Effector CD8-positive, alpha-beta T cell (primary cell): ENCODE measurements around the gene GALM.
"Not testable (repeated sequence)": the region's sequence is repeated elsewhere in the genome, so short reads cannot be mapped to it uniquely, and the experiment has no call there.

Experiments
- DNase-seq: peaks from one replicate; lab custom pipeline; 2025; lab: John Stamatoyannopoulos, UW
- total RNA-seq, 4 experiments: gene quantifications; one replicate each; lab custom pipeline; 2026; lab: John Stamatoyannopoulos, UW

GALM gene
- 24.8 to 68.9 (median 29.7) reads per million in 4 experiments for total RNA-seq

DNA sequence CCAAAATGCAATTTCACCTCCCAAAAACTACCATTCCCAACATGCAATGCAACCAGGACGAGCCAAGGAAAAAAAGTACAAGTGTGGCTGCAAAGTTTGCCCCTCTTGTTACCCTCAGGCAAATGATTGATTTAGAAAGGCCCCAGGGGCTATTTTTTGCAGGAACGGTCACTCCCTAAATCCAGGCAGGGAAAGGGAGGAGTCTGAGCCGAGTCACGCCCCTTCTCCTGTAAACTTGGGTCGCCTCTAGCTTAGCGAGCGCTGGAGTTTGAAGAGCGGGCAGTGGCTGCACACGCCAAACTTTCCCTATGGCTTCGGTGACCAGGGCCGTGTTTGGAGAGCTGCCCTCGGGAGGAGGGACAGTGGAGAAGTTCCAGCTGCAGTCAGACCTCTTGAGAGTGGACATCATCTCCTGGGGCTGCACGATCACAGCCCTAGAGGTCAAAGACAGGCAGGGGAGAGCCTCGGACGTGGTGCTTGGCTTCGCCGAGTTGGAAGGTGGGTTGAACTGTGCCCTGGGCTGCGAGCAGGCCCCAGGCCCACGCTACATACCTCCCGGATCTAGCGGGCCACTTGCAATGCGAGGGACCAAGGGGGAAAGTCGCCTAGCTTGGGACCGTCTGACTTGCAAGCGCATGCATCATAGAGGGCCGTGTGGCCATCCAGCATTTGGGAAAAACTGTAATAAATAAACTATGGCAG, at the start of gene GALM:
Gene GALM (plus strand): TSS at position 261 of the 702 bp plus-strand sequence. CDS start 48 bp downstream, at position 309.
- peak; percentile 12 for DNase-seq

DNA sequence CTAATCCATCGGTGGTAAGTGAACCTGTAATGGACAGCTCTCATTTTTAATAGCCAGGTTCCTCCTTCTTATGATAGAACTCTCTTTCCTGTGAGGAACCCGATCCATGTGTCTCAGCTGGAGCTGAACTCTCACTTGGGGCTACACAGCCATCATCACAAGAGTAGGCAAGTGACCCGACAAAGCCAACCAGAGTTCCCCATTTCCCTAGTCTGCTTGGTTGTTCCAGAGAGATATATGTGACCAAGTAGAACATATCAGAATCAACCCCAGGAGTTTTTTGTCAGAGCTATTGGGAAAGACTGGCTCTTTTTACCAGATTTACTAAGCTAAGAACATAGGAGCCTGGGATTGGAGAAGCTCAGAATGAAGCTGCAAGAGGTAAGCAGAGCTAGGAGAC, 48.6 kb upstream of the GALM start:
- DNase-seq, result no peak

DNA sequence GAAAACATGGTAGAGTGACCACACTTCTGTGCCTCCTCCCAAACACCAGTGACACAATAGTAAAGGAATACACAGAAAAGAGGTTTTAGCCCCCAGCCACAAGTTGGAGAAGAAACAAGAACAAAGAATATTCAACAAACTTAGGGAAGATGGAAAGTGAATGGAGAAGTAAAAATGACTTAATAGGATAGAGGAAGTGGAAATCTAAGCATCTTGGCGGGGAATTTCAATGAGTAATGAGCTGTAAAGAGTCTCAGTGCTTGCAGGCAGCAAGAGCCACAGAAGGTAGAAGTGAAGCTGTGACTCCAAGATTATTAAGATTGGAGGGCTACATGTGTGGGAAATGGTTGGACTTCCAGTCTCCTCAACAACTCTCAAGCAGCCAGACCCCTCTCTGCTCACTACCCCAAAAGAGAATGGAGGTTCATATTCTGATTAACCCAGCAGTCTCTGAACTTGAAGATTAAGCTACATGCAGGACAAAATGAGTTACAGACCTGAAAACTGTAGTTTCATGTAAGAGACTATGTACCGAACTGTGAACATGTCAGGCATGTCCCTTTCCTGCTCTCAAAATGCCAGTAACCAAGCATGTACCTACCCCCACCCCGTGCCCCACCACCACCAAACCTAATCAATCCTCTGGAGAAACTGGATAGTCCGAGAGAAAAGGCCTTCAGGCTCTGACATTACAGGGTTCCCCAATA, 46.3 kb upstream of the GALM start:
- no peak for DNase-seq

DNA sequence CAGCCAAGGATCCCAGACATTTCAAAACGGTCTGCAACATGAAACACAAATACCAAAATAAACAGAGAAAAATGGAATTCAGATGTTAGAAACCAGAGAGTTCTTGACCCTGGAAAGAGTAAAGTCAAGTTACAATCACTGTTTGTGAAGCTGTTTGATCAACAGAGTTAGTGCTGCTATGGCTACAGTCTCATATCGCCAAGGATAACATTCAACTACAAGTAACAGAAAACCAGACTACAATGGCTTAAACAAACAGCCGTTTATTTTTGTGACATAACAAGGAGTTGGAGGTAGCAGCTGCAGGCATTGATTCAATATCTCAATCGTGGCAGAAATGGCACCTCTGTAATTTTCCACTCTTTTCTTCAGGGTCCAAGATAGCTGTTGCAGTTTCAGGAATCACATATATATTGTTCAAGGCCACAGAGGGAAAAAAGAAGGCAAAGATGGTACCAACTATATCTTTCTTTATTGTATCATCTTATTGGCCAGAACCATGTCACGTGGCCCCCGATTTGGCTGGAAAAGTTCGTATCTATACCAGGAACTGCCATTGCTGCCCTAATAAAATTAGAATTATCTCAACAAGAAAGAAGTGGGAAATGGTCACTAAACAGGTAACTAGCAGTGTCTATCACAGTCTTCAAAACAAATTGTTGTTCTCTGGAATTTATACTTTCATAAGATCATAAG, 45.5 kb upstream of the GALM start:
- DNase-seq, result no peak

DNA sequence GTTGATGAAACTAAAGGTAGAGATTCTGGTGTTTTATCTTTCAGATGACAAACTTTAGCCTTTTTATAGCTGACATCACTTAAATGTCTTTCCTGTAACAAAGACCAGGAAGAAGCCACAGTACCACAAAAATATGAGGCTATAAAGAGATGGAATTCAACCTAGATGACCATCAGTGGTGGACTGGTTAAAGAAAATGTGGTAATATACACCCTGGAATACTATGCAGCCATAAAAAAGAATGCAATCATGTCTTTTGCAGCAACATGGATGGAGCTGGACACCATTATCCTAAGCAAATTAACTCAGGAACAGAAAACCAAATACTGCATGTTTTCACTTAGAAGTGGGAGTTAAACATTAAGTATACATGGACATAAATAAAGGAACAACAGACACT, 44.9 kb upstream of the GALM start:
- DNase-seq, result no peak

DNA sequence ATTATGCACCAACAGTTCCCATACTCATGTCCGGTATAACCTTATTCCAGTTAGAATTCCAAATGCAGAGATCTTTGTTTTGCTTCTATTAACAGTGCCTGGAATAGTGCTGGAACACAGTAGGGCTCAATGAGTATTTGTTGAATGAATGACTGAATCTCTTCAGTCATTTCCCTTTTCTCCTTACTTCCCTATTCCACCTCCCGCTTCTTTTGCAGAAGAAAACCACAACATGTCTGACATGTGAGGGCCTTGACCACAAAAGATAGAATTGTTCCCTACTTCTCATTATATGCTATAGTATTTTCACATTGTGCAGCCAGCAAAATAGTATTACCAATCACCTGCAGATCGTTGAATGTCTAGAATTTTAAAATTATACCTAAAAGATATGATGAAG, 43.7 kb upstream of the GALM start:
- no peak for DNase-seq

DNA sequence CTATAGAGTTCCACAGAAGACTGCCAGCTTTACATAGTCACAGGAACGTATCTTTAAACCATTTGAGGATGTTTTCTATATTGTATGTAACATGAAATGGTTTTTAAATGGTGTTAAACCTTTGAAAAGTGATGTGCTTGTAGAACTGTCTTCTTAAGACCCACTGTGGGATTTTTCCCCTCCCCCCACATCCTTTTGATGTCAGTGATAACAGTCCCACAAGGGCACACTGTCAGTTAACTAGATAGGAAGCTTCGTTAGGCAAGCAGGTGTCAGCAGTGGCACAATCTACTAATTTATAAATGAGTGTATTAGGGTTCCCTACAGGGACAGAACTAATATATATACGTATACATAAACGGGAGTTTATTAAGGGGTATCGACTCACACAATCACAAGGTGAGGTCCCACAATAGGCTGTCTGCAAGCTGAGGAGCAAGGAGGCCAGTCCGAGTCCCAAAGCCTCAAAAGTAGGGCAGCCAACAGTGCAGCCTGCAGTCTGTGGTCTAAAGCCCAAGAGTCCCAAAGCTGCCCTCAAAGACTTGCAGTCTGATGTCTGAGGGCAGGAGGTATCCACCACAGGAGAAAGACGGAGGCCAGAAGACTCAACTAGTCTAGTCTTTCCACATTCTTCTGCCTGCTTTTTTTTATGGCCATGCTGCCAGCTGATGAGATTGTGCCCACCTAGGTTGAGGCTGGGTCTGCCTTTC, 39.4 kb upstream of the GALM start:
- no peak for DNase-seq

DNA sequence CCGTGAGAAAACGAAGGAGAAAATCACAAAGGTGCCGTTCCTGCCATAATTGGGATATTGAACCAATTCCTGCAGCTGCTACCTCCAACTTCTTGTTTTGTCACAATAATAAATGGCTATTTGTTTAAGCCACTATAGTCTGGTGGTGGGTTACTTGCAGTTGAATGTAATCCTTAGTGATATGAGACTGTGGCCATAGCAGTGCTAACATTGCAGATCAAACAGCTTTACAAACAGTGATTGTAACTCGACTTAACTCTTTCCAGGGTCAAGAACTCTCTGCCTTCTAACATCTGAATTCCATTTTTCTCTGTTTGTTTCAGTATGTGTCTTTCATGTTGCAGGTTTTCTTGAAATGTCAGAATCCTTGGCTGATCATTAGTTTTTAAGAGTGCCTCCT, 38.5 kb upstream of the GALM start:
- no peak for DNase-seq

DNA sequence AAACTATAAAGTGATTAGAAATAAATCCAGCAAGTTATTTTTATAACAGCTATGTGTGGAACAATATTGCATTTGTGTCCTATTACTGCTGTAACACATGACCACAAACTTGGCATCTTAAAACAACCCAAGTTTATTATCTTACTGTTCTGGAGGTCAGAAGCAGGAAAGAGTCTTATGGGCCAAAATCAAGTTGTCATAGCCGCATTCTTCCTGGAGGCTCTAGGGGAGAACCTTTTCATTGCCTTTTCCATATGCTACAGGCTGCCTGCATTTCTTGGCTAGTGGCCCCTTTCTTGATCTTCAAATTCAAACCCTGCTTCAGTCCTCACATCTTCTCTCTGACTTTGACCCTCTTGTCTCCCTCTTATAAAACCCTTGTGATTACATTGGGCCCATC, 36.2 kb upstream of the GALM start:
- no peak for DNase-seq

DNA sequence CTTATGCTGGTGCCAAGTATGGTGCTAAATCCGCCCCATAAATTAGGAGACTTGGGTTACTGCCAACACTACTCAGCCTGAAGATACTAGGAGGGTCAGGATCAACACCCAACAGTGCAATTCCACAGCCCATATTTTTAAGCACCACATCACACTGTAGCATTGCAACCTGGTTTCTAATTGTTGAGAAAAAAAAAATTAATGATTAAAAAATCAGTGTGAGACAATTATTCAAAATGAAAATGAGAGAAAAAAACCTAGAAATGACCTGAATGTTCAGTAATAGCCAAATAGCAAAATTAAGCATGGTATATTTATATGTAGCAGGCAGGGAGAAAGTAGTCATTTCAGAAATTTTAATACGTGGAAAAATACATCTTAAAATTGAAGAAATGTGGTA, 33.9 kb upstream of the GALM start:
- DNase-seq, result no peak

DNA sequence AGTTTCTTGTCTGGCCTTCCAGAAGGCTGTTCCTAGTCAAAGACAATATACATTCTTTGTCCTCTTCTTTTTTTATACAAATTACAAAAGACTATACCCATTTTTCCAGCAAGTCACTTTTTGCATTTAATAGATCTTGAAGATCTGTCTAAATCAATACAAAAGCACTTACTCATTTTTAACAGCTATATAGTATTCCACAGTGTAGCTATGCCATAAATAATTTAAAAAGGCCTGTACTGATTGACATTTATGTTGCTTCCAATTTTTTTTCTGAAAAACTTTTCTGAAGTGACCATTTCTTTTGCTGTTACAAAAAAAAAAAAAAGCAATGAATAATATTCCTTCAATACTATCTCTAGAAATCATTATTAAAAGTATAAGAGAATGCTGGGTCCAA, 32.9 kb upstream of the GALM start:
- DNase-seq, result no peak

DNA sequence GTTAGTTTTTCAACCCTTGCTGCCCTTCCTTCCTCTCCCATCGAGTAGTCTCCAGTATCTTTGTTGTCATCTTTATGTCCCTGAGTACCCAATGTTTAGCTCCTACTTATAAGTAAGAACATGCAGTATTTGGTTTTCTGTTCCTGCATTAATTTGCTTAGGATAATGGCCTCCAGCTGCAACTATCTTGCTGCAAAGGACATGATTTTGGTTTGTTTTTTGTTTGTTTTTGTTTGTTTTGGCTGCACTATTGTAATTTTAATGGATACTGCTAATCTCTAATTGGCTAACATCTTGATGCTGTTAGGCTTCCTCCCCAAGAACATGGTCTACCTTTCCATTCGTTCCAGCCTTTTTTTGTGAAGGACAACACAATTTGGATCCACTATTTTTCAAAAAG, 32.0 kb upstream of the GALM start:
- DNase-seq, result no peak

DNA sequence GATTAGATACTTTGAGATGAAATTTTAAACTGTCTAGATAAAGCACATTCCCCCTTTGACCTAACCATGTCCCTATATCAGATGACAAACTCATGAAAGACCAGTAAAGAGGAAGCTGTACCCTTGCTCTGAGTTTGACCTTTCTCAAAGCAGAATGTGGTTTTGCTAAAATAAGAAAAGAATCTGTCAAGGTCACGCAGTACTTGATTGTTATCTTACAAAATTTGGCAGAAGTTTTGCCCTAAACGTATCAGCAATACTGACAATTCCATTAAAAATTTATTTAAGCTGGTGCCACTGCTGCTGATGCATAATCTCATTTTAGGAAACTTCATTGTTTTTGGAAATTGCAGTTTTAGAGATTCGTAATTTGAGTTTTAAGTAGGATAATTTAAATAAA, 31.2 kb upstream of the GALM start:
- no peak for DNase-seq

DNA sequence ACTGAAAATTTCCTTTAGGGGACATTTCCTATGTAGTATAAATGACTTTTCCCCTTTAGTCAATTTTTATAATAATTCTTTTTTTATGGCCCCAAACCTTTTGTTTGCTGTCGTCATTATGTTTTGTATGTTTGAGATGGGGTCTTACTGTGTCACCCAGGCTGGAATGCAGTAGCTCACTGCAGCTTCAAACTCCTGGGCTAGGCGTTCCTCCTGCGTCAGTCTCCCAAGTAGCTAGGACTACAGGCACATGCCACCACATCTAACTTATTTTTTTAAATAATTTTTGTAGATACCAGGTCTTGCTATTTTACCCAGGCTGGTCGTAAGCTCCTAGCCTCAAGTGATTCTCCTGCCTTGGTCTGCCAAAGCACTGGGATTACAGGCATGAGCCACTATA, 30.8 kb upstream of the GALM start:
- no peak for DNase-seq

DNA sequence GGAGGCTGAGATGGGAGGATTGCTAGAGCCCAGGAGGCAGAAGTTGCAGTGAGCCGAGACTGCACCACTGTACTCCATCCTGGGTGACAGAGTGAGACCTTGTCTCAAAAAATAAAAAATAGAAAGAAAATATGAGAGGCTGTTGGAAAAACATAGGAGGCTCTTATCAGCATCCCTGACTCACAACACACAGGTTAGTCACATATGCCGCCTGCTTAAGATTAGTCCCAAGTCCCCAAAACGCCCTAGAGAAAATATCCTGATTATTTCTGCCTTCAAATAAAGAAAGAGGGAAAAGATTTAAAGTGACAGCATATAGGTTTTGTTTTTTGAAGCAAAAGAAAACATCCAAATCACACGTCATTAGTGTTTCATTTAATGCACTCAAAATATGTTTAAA, 29.8 kb upstream of the GALM start:
- DNase-seq, result no peak

DNA sequence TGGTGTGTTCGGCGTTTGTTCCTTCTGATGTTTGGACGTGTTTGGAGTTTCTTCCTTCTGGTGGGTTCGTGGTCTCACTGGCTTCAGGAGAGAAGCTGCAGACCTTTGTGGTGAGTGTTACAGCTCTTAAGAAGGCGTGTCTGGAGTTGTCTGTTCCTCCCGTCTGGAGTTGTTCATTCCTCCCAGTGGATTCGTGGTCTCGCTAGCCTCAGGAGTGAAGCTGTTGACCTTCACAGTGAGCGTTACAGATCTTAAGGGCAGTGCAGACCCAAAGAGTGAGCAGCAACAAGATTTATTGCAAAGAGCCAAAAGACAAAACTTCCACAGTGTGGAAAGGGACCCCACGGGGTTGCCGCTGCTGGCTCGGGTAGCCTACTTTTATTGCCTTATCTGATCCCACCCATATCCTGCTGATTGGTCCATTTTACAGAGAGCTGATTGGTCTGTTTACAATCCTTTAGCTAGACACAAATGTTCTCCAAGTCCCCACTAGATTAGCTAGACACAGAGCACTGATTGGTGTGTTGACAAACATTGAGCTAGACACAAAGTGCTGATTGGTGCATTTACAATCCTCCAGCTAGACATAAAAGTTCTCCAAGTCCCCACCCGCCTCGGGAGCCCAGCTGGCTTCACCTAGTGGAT, 23.4 kb upstream of the GALM start:
- DNase-seq, result not testable (repeated sequence)

DNA sequence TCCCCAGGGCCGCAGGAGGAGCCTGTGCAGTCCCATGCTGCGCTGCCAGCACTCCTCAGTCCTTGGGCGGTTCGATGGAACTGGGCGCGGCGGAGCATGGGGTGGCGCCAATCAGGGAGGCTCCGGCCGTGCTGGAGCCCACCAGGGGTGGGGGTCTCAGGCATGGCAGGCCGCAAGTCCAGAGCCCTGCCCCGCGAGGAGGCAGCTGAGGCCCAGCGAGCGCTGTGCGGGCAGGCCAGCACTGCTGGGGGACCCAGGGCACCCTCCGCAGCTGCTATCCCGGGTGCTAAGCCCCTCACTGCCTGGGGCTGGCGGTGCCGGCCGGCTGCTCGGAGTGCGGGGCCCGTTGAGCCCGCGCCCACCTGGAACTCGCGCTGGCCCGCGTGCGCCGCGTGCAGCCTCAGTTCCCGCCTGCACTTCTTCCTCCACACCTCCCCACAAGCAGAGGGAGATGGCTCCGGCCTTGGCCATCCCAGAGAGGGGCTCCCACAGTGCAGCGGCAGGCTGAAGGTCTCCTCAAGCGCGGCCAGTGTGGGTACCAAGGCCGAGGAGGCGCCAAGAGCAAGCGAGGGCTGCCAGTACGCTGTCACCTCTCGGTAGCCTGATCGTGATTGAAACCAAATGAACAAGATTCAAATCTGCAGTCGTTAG, 22.8 kb upstream of the GALM start:
- no peak for DNase-seq

DNA sequence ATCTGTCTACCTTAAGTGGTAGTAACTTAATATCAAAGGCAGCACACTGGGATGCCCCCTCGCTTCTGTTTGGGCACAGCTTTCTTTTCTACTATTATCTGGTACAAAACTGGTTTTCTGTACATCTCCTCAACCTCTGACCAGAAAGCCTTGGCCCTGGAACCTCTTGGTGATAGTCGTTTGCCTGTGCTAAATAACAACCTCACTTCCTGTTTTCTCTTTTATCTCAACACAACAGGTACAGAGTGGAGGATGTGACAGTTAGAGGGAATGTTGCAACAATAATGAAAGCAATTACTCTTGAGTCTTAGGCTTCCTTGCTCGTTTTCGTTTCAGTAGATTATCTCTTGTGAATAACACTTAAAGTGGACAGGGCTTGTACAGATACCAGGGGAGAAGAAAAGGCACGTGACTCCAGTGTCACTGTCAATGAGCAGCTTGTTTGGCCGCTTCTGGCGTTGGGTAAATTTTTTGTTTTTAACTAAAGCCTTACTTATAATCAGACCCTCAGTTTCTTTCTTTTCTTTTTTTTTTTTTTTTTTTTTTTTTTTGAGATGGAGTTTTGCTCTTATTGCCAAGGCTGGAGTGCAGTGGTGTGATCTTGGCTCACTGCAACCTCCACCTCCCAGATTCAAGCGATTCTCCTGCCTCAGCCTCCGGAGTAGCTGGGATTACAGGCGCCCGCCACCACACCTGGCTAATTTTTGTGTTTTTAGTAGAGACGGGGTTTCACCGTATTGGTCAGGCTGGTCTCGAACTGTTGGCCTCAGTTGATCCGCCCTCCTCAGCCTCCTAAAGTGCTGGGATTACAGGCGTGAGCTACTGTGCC, 22.0 kb upstream of the GALM start:
- DNase-seq, result not testable (repeated sequence)

DNA sequence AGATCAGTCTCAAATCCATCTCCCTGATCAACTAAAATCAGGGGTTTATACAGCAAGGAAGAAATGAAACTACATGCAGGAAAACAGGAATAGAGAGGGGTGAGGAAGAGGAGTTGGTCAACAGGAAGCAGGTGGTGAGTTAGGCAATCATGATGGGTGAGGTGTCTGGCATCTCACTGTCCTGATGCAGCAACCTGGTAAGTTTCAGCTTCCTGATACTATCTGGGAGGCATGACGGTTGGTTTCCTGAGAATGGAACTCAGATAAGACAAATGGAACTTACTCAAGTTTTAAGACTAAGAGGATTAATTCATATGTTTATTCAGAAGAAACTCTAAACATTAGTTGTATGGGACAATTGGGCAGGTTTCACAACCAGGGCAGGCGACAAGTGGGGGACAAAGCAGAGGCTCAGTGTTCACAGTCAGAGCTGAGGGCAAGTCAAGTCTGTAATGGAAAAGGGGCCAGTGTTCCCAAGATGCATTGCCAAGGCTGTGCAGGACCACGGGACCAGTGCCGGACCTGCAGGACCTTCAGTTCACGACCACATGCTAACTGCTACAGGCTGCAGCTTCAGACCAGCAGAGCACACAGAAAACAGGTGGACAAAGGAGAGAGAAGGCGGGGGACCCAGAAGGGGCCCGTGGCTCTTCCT, 17.7 kb upstream of the GALM start:
- DNase-seq, result no peak

DNA sequence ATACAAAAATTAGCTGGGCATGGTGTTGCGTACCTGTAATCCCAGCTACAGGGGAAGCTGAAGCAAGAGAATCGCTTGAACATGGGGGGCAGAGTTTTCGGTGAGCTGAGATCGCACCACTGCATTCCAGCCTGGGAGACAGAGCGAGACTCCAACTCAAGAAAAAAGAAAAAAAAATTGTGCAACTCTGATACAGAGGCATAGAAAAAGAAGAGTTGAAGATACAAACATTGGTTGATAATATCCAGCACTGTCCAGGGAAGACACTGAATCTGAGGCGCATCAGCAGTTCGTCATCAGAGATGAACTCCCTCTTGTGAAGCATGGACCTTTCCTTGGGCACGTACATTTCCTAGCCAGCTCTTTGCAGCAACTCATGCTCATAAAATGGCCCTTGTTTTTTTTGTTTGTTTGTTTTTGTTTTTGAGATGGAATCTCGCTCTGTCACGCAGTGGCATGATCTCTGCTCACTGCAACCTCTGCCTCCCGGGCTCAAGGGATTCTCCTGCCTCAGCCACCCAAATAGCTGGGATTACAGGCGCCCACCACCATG, 16.7 kb upstream of the GALM start:
- no peak for DNase-seq
